Activated CD8-positive, alpha-beta memory T cell treated with anti-CD3 and anti-CD28 coated beads, Interleukin-2, amount 50 U/mL, for 48 hours (primary cell): ENCODE results near the gene PHF10.
"Not testable (repeated sequence)": the region's sequence is repeated elsewhere in the genome, so short reads cannot be mapped to it uniquely, and the experiment has no call there.

ENCODE experiments used
- DNase-seq: peaks from one replicate; pipeline ENCODE4 v3.0.0-alpha.2; 2020

The PHF10 gene

GRCh38 chr6:169722362-169723199, 1.7 kb downstream of the PHF10 start:
- DNase-seq: peak; percentile 65

- DNase-seq: no peak
Observed at GRCh38 chr6:169720207-169720855, 4.0 kb downstream of the PHF10 start.

GRCh38 chr6:169719117-169719516, 5.2 kb downstream of the PHF10 start:
- no peak for DNase-seq

- no peak for DNase-seq
Observed at GRCh38 chr6:169714595-169714994, 9.7 kb downstream of the PHF10 start.

GRCh38 chr6:169714178-169714577, 10.1 kb downstream of the PHF10 start:
- no peak for DNase-seq

GRCh38 chr6:169710009-169710408, 14.3 kb downstream of the PHF10 start:
- no peak for DNase-seq

GRCh38 chr6:169709293-169709692, 15.0 kb downstream of the PHF10 start:
- no peak for DNase-seq

GRCh38 chr6:169707772-169708171, 16.5 kb downstream of the PHF10 start:
- no peak for DNase-seq

- DNase-seq: no peak
Observed at GRCh38 chr6:169702840-169703246, 21.5 kb downstream of the PHF10 start.

- peak; percentile 99 for DNase-seq
Observed at GRCh38 chr6:169701954-169702839, 22.1 kb downstream of the PHF10 start, which contains the start of the genes C6orf120 and WDR27. Gene C6orf120 (plus strand): TSS chr6:169702126. CDS start chr6:169702460, 334 bp downstream. Gene WDR27 (minus strand): TSS chr6:169702029. CDS start chr6:169689005, 13,024 bp downstream.

GRCh38 chr6:169701311-169701953, 22.9 kb downstream of the PHF10 start:
- DNase-seq: no peak

GRCh38 chr6:169700296-169700695, 24.0 kb downstream of the PHF10 start:
- no peak for DNase-seq

- not testable (repeated sequence) for DNase-seq
Observed at GRCh38 chr6:169697115-169697514, 27.2 kb downstream of the PHF10 start.

- DNase-seq: no peak
Observed at GRCh38 chr6:169695131-169695530, 29.2 kb downstream of the PHF10 start.

GRCh38 chr6:169692516-169692915, 31.8 kb downstream of the PHF10 start:
- DNase-seq: no peak

- no peak for DNase-seq
Observed at GRCh38 chr6:169691260-169691659, 33.0 kb downstream of the PHF10 start.

GRCh38 chr6:169689287-169689686, 35.0 kb downstream of the PHF10 start:
- DNase-seq: no peak

GRCh38 chr6:169685860-169686259, 38.4 kb downstream of the PHF10 start:
- no peak for DNase-seq

GRCh38 chr6:169684056-169684455, 40.2 kb downstream of the PHF10 start:
- no peak for DNase-seq

GRCh38 chr6:169678342-169678741, 46.0 kb downstream of the PHF10 start:
- no peak for DNase-seq

GRCh38 chr6:169677096-169677495, 47.2 kb downstream of the PHF10 start:
- DNase-seq: no peak

- no peak for DNase-seq
Observed at GRCh38 chr6:169675011-169675410, 49.3 kb downstream of the PHF10 start.

GRCh38 chr6:169671563-169671962, 52.7 kb downstream of the PHF10 start:
- DNase-seq: no peak
